PC-3 (cell line): Measurements from ENCODE around the gene COL6A2. TPM values are rescaled to one million over a fixed set of nuclear protein-coding genes. Genes with fewer than 3 reads are reported as not detected.

Source experiments
- ATAC-seq: fragments of 200-7000 bp; cut with Tn5 transposase; 2 replicates; pipeline ENCODE4 v1.9.1; 2020; ENCODE audit warnings: mild to moderate bottlenecking, moderate library complexity
- BruUV-seq: library from RNA; stranded (reverse); fragments of 400-500 nt; replicated peaks from 2 replicates; lab custom pipeline; 2021; lab: Mats Ljungman, UMichigan
- CTCF ChIA-PET: fragments of 300-600 bp; sonication (Branson Sonifier 250); formaldehyde crosslinking; loops from one replicate; lab custom pipeline; 2022; ENCODE audit warnings: antibody characterized with exemption; lab: Charles Lee
- POLR2A ChIA-PET: fragments of 300-600 bp; sonication (Branson Sonifier 250); formaldehyde crosslinking; loops from one replicate; lab custom pipeline; 2022; ENCODE audit warnings: antibody characterized with exemption; ENCODE audit not compliant: unreplicated experiment; lab: Charles Lee
- DNase-seq: peaks from one replicate; pipeline ENCODE4 v3.0.0-alpha.2; 2015
- H2AFZ ChIP-seq: fragments of 300-600 bp; sonication (generic); 2 replicates; pipeline ENCODE4 v1.6.0; 2016; ENCODE audit warnings: antibody characterized with exemption, low read length
- H3F3A ChIP-seq: fragments of 300-600 bp; sonication (generic); one replicate; pipeline ENCODE4 v1.6.0; 2017; ENCODE audit warnings: antibody characterized with exemption, low read length, control low read depth, mild to moderate bottlenecking; ENCODE audit not compliant: unreplicated experiment
- H3K27ac ChIP-seq: fragments of 300-600 bp; sonication (generic); 2 replicates; pipeline ENCODE4 v1.5.1; 2016; ENCODE audit warnings: mild to moderate bottlenecking, low read length
- H3K27me3 ChIP-seq: fragments of 300-600 bp; sonication (generic); 2 replicates; pipeline ENCODE4 v1.6.1; 2016; ENCODE audit warnings: low read length, mixed read lengths
- H3K36me3 ChIP-seq: fragments of 300-600 bp; sonication (generic); 2 replicates; pipeline ENCODE4 v1.6.1; 2016; ENCODE audit warnings: low read depth, mixed run types, low read length, mixed read lengths
- H3K4me1 ChIP-seq: fragments of 300-600 bp; sonication (generic); 2 replicates; pipeline ENCODE4 v1.5.1; 2016; ENCODE audit warnings: low read length; ENCODE audit not compliant: insufficient read depth
- H3K4me2 ChIP-seq: fragments of 300-600 bp; sonication (generic); 2 replicates; pipeline ENCODE4 v1.6.0; 2016; ENCODE audit warnings: low read length
- H3K4me3 ChIP-seq: fragments of 300-600 bp; sonication (generic); 2 replicates; pipeline ENCODE4 v1.5.1; 2016; ENCODE audit warnings: mild to moderate bottlenecking, low read length, mixed read lengths
- H3K79me2 ChIP-seq: fragments of 300-600 bp; sonication (generic); 2 replicates; pipeline ENCODE4 v1.6.1; 2017; ENCODE audit warnings: low read length, mixed read lengths
- H3K9ac ChIP-seq: fragments of 300-600 bp; sonication (generic); 2 replicates; pipeline ENCODE4 v1.6.0; 2016; ENCODE audit warnings: mild to moderate bottlenecking, low read length
- H3K9me2 ChIP-seq: fragments of 300-600 bp; sonication (generic); replicated peaks from 2 replicates; pipeline ENCODE4 v1.6.1; 2016; ENCODE audit warnings: mixed run types, low read length, mixed read lengths
- H3K9me3 ChIP-seq: fragments of 300-600 bp; sonication (generic); 2 replicates; pipeline ENCODE4 v1.6.1; 2016; ENCODE audit warnings: low read length, mixed read lengths
- H4K20me1 ChIP-seq: fragments of 300-600 bp; sonication (generic); 2 replicates; pipeline ENCODE4 v1.6.1; 2016; ENCODE audit warnings: low read length, mixed read lengths
- CTCF ChIP-seq: fragments of 300-600 bp; sonication (generic); conservative IDR thresholded peaks from 2 replicates; pipeline ENCODE4 v1.5.1; 2017; ENCODE audit warnings: antibody characterized with exemption, low read depth, mild to moderate bottlenecking, low read length
- EZH2 ChIP-seq: fragments of 300-600 bp; sonication (generic); IDR thresholded peaks from one replicate; pipeline ENCODE4 v1.6.1; 2017; ENCODE audit warnings: antibody characterized with exemption, mild to moderate bottlenecking, low read length; ENCODE audit not compliant: unreplicated experiment
- EZH2phosphoT487 ChIP-seq: fragments of 300-600 bp; sonication (generic); IDR thresholded peaks from 2 replicates; pipeline ENCODE4 v1.6.1; 2018; ENCODE audit warnings: mild to moderate bottlenecking, antibody characterized with exemption, low read length, borderline replicate concordance
- intact Hi-C: fragments of 100-400 bp; cut with micrococcal nuclease; formaldehyde crosslinking; loops from 2 replicates; pipeline ENCODE4 v1.9.0; 2023
- total RNA-seq: library from RNA; depleted of rRNA; stranded (reverse); fragments of >200 nt; gene quantifications from 2 replicates; pipeline ENCODE4 v1.2.3, GENCODE V29; 2014

Gene COL6A2
- total RNA-seq, 1 experiment from 2014 or later = 521 TPM

- no peak overlapping the region for H2AFZ ChIP-seq
- intact Hi-C loops = loop anchor here (1.0 kb wide), 1 partner anchor 26 kb away; no protein-coding TSS in a partner anchor
- H3F3A ChIP-seq = no peaks in the 10 kb centered on the region
- no peaks in the 10 kb centered on the region for H3K36me3 ChIP-seq
- H3K27me3 ChIP-seq = no peaks in the 10 kb centered on the region
- no peak overlapping the region for H3K27ac ChIP-seq
- H3K4me3 ChIP-seq = no peak overlapping the region
- no peak overlapping the region for H3K9ac ChIP-seq
- H3K4me1 ChIP-seq = no peaks in the 10 kb centered on the region
- BruUV-seq = no TSS peak
- CTCF ChIA-PET = no interaction called here
- POLR2A ChIA-PET = no interaction called here
- H4K20me1 ChIP-seq = no peaks in the 10 kb centered on the region
- H3K9me2 ChIP-seq = no peaks in the 10 kb centered on the region
- no peak for ATAC-seq
- no peaks in the 10 kb centered on the region for H3K79me2 ChIP-seq
- no peak for TF ChIP-seq CTCF
- TF ChIP-seq EZH2 = no peak
- no peak for TF ChIP-seq EZH2phosphoT487
- H3K9me3 ChIP-seq = no peaks in the 10 kb centered on the region
- no peak for DNase-seq
- no peak overlapping the region for H3K4me2 ChIP-seq
Measured at GRCh38 chr21:46161633-46162592, 64.0 kb downstream of the COL6A2 start.

- Histone ChIP-seq H3K27ac (no peak overlapping the region), H3K36me3 (no peaks in the 10 kb centered on the region), H3K79me2 (no peaks in the 10 kb centered on the region), H3K9me2 (no peaks in the 10 kb centered on the region), H3F3A (no peaks in the 10 kb centered on the region), H3K9me3 (no peaks in the 10 kb centered on the region), H4K20me1 (no peaks in the 10 kb centered on the region), H3K4me1 (no peaks in the 10 kb centered on the region), H3K4me2 (no peak overlapping the region), H3K4me3 (no peak overlapping the region), H3K27me3 (no peaks in the 10 kb centered on the region), H2AFZ (no peak overlapping the region), H3K9ac (no peak overlapping the region)
- intact Hi-C loops = no loop called here
- no peak for DNase-seq
- no peak for ATAC-seq
- ChIA-PET POLR2A (no interaction called here), CTCF (no interaction called here)
- no TSS peak for BruUV-seq
- TF ChIP-seq EZH2 = no peak
- TF ChIP-seq CTCF = no peak
- TF ChIP-seq EZH2phosphoT487 = no peak
Measured at GRCh38 chr21:46163380-46163779, 65.5 kb downstream of the COL6A2 start.

GRCh38 chr21:46165098-46165497, 67.2 kb downstream of the COL6A2 start:
- TF ChIP-seq CTCF (no peak), EZH2 (no peak), EZH2phosphoT487 (no peak)
- Histone ChIP-seq H3F3A (no peaks in the 10 kb centered on the region), H3K9ac (no peak overlapping the region), H3K4me2 (no peak overlapping the region), H2AFZ (no peak overlapping the region), H3K27ac (no peak overlapping the region), H3K4me1 (no peaks in the 10 kb centered on the region), H3K79me2 (no peaks in the 10 kb centered on the region), H3K9me3 (no peaks in the 10 kb centered on the region), H3K4me3 (no peak overlapping the region), H3K9me2 (no peaks in the 10 kb centered on the region), H4K20me1 (no peaks in the 10 kb centered on the region), H3K27me3 (no peaks in the 10 kb centered on the region), H3K36me3 (no peaks in the 10 kb centered on the region)
- POLR2A ChIA-PET = no interaction called here
- no TSS peak for BruUV-seq
- ATAC-seq (no peak), DNase-seq (no peak)
- CTCF ChIA-PET = no interaction called here
- intact Hi-C loops = no loop called here
